ENCODE results near the gene PATZ1.

DNA sequence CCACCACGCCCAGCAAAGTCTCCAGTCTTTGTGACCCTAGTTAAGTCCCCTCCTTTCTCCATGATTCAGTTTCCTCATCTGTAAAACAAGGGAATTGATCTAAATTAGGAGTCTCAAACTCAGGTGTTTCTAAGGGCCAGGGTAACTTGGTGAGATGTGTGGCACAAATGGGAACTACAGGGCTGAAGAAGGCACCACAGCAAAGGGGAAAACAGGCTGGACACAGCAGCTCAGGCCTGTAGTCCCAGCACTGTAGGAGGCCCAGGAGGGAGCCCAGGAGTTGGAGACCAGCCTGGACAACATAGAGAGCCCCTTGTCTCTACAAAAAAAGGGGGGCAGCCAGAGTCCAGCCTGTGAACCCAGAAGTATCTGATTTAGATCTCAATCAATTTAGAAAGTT, 15.6 kb upstream of the PATZ1 start:
- TF ChIP-seq, protein P1, sequence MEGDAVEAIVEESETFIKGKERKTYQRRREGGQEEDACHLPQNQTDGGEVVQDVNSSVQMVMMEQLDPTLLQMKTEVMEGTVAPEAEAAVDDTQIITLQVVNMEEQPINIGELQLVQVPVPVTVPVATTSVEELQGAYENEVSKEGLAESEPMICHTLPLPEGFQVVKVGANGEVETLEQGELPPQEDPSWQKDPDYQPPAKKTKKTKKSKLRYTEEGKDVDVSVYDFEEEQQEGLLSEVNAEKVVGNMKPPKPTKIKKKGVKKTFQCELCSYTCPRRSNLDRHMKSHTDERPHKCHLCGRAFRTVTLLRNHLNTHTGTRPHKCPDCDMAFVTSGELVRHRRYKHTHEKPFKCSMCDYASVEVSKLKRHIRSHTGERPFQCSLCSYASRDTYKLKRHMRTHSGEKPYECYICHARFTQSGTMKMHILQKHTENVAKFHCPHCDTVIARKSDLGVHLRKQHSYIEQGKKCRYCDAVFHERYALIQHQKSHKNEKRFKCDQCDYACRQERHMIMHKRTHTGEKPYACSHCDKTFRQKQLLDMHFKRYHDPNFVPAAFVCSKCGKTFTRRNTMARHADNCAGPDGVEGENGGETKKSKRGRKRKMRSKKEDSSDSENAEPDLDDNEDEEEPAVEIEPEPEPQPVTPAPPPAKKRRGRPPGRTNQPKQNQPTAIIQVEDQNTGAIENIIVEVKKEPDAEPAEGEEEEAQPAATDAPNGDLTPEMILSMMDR (conservative IDR thresholded peaks at IDR 0.05; ENCODE audit: low read depth, low read length), result no peak
- no peak for TF ChIP-seq EZH2 (IDR thresholded peaks at IDR 0.05; ENCODE audit: low read length, unreplicated experiment)
- TF ChIP-seq EZH2phosphoT487 (IDR thresholded peaks at IDR 0.05; ENCODE audit: borderline replicate concordance, low read length), result no peak

Data from PC-3 (cell line).